H4 (cell line): ENCODE data around the gene FAM76B. TPM values are rescaled to one million over a fixed set of nuclear protein-coding genes. Genes with fewer than 3 reads are reported as not detected.
A peak's percentile ranks its signal among the peaks of the same experiment; 100 is the strongest.

Experiments used
- DNase-seq: peaks from one replicate; pipeline ENCODE4 v3.0.0-alpha.2; 2015; ENCODE audit warnings: low spot score
- total RNA-seq: library from RNA; depleted of rRNA; stranded (reverse); fragments of >200 nt; shearing (Covaris generic); gene quantifications from 2 replicates; pipeline ENCODE4 v1.2.3, GENCODE V29; 2014; rRNA removed

The FAM76B gene
- total RNA-seq, 1 experiment from 2014 or later = 11.3 TPM

- no peak for DNase-seq
Observed at GRCh38 chr11:95729462-95729861, 60.1 kb downstream of the FAM76B start.

GRCh38 chr11:95728790-95729189, 60.8 kb downstream of the FAM76B start:
- no peak for DNase-seq

GRCh38 chr11:95728094-95728493, 61.5 kb downstream of the FAM76B start:
- DNase-seq = no peak

DNA sequence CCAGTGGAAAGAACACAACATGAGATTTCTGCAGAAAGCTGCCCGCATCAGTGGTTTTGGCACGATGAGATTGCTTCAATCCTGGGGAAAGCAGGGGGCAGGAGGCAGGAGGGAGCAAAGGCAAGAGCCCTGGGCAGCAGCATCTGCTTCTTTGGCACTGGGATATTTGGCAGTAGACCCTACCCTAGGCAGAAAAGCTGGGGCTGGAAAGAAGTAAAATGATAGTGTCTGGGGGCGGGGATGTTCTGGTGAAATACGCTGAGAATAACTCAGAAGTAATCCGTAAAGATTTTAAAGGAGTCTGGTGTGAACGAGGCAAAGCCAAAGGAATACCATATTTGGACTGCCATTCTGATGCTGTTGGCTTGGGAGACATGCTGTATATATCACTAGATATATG, 62.0 kb downstream of the FAM76B start:
- no peak for DNase-seq

DNA sequence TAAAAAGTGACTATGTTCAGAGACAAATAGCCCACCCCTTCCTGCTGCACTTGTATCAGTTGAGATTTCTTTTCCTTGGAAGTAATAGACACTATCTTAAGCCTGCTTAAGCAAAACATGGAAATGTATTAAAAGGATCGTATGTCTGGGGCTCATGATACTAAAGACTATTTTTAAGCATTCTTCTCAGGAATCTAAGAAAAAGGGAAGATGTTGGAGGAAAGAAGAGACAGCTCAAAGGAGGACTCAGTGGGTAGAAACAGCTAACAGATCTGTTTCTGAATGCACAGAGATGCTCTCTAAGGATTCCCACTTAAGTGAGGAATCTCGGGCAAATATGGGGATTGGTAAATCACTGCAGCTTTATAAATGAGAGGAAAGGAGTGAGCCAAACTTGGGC, 62.5 kb downstream of the FAM76B start:
- no peak for DNase-seq

GRCh38 chr11:95725196-95725595, 64.4 kb downstream of the FAM76B start:
- DNase-seq = no peak

DNA sequence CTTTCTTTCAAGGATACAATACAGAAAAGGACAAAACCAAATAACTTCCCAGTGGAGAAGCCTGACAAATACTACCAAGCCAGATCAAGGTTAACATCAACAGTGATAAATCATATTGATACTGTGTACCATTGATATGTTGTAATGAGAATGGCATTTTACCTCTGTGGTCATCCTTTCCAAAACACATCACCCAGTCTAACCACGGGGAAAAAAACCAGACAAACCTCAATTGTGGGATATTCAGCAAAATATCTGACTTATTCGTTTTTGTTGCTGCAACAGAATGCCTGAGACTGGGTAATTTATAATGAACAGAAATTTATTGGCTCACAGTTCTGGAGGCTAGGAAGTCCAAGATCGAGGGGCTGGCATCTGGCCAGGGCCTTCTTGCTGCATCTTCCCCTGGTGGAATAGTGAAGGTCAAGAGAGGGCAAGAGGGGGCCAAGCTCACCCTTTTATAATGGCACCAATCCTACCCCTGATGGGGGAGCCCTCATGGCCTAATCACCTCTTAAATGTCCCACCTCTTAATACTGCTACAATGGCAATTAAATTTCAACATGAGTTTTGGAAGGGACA, 66.1 kb downstream of the FAM76B start:
- DNase-seq = peak; percentile 44

DNA sequence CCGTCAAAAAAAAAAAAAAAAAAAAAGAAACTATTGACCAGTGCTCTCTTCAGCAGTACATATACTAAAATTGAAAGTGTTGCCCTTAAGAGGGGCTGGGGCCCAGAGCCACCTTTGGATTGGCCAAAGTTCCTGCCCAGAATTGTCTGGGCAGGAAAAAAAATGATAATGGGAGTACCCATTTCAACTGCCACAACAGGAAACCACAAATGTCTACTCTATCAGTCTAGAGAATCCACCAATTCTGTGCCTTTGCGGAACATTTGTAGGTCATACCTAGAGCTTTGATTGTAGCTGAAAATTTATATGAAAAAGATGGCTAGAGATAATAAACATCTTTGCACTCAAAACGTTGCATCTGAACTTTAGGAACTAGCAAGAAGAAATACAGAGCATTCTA, 69.4 kb downstream of the FAM76B start:
- no peak for DNase-seq

Other genes with a start within 250 kb of the FAM76B start
- gene CEP57, start 716 bp upstream of the FAM76B start, total RNA-seq = 28.8 and 36.1 TPM in 2 replicates
- gene MTMR2, start 134.3 kb upstream of the FAM76B start, total RNA-seq = 28.9 and 30.3 TPM in 2 replicates